Thymus (tissue), 11 donors: ENCODE results near the gene TXNDC5. TPM values are rescaled to one million over a fixed set of nuclear protein-coding genes. Genes with fewer than 3 reads are reported as not detected.
"Not testable (repeated sequence)": the region's sequence is repeated elsewhere in the genome, so short reads cannot be mapped to it uniquely, and the experiment has no call there.

ENCODE experiments used
- DNase-seq, 9 donors: peaks; one replicate each; pipeline ENCODE4 v3.0.0-alpha.2; 2013; ENCODE audit warnings: low spot score in 9 of 9, low read depth in 6 of 9, missing footprints in 1 of 9
- H3K27ac ChIP-seq, 2 donors: one replicate each; pipeline ENCODE4 v1.5.1; 2013; ENCODE audit warnings: control low read depth in 1 of 2, low read depth in 1 of 2, low read length in 1 of 2, mild to moderate bottlenecking in 1 of 2, moderate library complexity in 1 of 2
- H3K27me3 ChIP-seq, 2 donors: one replicate each; pipeline ENCODE4 v1.5.1; 2013; ENCODE audit warnings: low read length in 1 of 2; ENCODE audit not compliant: control insufficient read depth in 2 of 2, insufficient read depth in 1 of 2
- H3K36me3 ChIP-seq, 2 donors: one replicate each; pipeline ENCODE4 v1.5.1; 2013; ENCODE audit warnings: low read length in 1 of 2, mild to moderate bottlenecking in 1 of 2, moderate library complexity in 1 of 2; ENCODE audit not compliant: control insufficient read depth in 2 of 2, insufficient read depth in 2 of 2
- H3K4me1 ChIP-seq, 2 donors: one replicate each; pipeline ENCODE4 v1.5.1; 2013; ENCODE audit warnings: low read length in 2 of 2; ENCODE audit not compliant: control insufficient read depth in 2 of 2, insufficient read depth in 2 of 2
- H3K4me3 ChIP-seq, 2 donors: one replicate each; pipeline ENCODE4 v1.5.1; 2013; ENCODE audit warnings: low read length in 2 of 2, control low read depth in 1 of 2, mild to moderate bottlenecking in 1 of 2
- H3K9me3 ChIP-seq, 2 donors: one replicate each; pipeline ENCODE4 v1.5.1; 2013; ENCODE audit warnings: low read length in 1 of 2, mild to moderate bottlenecking in 1 of 2; ENCODE audit not compliant: control insufficient read depth in 2 of 2, insufficient read depth in 1 of 2
- WGBS: extraction: QIAGEN DNeasy Blood & Tissue Kit; methylation state at CpG from one replicate; pipeline ENCODE4 v1.1.7; 2013; 5-methylcytosine and 5-hydroxymethylcytosine counted together
- polyA plus RNA-seq: library from polyadenylated mRNA; stranded (reverse); fragments of 200-250 nt; gene quantifications from one replicate; pipeline ENCODE4 v1.2.3, GENCODE V29; 2013
- total RNA-seq: library from RNA; stranded (reverse); fragments of 120-200 nt; gene quantifications from one replicate; pipeline ENCODE4 v1.2.4, GENCODE V29; 2013
- donor health status: healthy.

The TXNDC5 gene
- total and polyA plus RNA-seq, 2 donors: 25.3 to 36.9 TPM

DNA sequence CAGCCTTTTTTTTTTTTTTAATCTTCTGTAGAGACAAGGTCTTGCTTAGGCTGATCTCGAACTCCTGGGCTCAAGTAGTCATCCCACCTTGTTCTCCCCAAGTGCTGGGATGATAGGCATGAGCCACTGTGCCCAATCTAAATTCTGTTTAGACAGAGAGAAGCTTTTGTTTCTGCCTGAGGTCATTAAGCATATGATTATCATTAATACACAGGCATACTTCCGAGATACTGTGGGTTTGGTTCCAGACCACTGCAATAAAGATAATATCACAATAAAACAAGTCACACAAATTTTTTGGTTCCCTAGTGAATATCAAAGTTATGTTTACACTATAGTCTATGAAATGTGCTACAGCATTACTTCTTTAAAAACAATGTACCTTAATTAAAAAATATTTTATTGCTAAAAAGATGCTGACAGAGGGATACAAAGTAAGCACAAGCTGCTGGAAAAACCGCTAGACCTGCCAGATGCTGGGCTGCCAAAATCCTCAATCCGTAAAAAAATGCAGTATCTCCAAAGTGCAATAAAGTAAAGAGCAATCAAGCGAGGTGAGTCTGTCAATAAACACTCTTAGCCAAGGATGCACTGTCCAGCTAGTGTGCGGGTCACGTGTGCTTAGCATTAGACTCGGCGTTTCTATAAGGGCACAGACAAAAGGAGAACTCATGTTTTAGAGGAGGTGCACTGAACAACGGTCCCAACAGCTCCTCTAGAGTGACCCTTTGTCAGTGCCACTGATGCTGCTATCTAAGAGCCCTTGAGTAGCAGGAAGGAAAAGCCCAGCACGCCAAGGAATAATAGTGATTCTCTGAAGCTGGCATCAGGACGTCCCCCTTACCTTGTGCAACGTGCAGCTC is 16.1 kb downstream of the TXNDC5 start:
- Histone ChIP-seq H3K27me3 (no peaks in the 10 kb centered on the region), H3K4me3 (no peak overlapping the region), H3K27ac (no peak overlapping the region), H3K4me1 (no peaks in the 10 kb centered on the region), H3K9me3 (no peaks in the 10 kb centered on the region), H3K36me3 (peaks cover 19 to 52% of the 10 kb centered on the region in 2 donors)
- no peak for DNase-seq
- WGBS: 95% methylated on average over 13 of the region's 13 CpGs

DNA sequence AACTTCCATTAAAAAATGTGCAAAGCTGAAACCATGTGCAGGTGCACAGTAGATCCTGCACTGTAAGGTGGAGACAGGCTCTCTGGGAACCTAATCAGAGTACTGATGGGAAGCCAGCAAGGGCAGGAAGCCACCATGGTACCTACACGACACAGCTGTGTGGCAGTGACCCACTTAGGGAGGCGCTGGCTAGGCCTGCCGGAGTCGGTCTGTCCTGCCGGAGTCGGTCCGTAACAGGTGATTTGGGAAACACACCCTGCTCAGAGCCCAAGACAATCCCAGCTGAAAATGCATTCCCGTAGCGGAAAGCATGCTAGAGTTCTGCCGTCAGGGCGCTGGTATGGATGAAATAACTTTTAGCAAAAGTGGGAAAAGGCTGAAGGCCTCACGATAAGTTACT is 17.2 kb downstream of the TXNDC5 start:
- 98% methylated on average over 12 of the region's 12 CpGs for WGBS
- Histone ChIP-seq H3K9me3 (no peaks in the 10 kb centered on the region), H3K27me3 (no peaks in the 10 kb centered on the region), H3K27ac (no peak overlapping the region), H3K4me1 (no peaks in the 10 kb centered on the region), H3K4me3 (no peak overlapping the region), H3K36me3 (peaks cover 21 to 46% of the 10 kb centered on the region in 2 donors)
- DNase-seq: no peak

DNA sequence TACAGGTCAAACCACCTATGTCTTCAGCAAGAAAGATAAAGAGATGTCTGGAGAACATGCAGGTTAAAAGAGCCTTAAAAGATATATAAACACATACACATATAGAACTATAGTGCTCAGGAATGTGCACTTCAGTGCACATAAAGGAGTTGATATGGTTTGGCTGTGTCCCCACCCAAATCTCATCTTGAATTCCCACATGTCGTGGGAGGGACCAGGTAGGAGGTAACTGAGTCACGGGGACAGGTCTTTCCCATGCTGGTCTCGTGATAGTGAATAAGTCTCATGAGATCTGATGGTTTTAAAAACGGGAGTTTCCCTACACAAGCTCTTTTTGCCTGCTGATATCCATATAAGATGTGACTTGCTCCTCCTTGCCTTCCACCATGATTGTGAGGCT is 18.2 kb downstream of the TXNDC5 start:
- H3K4me1 ChIP-seq, H3K4me3 ChIP-seq, H3K27me3 ChIP-seq, H3K9me3 ChIP-seq, H3K27ac ChIP-seq, DNase-seq: not testable (repeated sequence)
- 96% methylated on average over 4 of the region's 4 CpGs for WGBS
- H3K36me3 ChIP-seq: peaks cover 24 to 50% of the 10 kb centered on the region in 2 donors

DNA sequence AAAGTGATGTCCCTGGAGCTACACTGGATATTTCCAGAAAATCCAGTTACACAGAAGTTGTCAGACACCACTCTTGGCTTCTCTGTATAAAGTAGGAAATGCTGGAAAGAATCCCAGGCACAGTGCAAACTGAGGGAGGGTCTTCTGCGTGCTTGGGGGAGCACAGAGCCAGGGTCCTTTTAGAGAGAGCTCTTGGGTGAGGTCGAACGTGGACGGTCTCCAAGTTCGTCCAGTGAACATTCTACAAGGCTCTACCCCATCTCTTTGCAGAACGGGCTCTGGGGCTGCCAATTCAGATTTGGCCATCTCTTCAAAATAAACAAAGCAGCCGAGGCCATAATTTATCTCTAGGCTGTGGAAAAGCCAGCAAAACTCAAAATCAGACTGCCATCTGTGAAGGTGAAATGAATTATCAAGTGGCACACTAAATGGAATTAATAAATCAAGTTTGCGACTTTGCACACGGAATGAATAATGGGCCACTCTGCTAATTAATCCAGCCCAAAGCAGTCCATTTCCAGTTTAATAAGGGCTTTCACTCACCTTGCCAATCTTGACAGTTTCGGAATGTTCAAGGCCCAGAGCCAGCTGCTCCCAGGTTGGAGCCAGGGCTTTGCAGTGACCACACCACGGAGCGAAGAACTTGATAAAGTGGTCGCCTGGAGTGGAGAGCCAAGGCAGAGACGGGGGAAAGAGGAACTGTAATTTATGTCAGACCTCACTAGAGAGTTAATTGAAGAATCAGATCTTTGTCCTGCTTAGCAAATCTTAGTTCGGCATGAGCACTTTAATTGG is 19.3 kb downstream of the TXNDC5 start:
- WGBS: 97% methylated on average over 15 of the region's 15 CpGs
- no peaks in the 10 kb centered on the region for H3K9me3 ChIP-seq
- H3K4me1 ChIP-seq: no peaks in the 10 kb centered on the region
- no peak for DNase-seq
- no peak overlapping the region for H3K4me3 ChIP-seq
- peaks cover 21 to 52% of the 10 kb centered on the region in 2 donors for H3K36me3 ChIP-seq
- no peaks in the 10 kb centered on the region for H3K27me3 ChIP-seq
- H3K27ac ChIP-seq: no peak overlapping the region

DNA sequence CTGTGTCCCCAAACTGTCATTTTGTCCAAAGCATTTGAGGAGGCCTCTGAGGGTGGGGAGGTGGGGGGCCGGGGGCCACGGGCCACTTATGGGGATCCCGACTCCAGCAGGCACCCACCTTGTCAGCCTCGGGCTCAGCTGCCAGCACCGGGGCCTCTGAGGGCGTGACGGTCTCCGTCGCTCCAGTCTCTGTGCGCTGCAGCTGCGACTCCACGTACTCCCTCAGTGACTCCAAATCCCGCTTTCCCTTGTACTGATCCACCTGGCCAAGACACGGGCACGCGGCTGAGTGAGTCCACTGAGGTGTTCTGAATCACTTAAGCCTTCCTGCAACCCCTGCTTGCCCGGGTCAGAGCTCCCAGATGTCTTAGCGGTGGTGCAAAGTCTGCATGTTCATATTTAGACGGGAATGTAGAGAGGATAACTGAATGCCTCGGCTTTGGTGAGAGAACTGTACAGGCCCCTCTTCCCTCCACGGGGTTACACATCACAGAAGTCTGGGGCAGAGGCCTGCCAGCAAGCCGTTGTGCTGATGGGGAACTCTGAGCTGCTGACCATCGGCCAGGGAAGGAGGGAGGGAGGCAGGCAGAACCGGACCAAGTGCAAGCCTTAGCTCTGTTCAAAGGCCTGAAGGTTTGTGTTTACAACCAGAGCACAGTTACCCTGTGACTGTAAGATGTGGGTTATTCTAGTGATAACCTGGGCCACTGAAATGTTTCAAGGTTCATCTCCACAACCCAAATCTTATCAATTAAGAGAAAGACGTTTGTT is 21.8 kb downstream of the TXNDC5 start:
- no peak for DNase-seq
- Histone ChIP-seq H3K9me3 (no peaks in the 10 kb centered on the region), H3K27ac (no peak overlapping the region), H3K27me3 (no peaks in the 10 kb centered on the region), H3K4me1 (no peaks in the 10 kb centered on the region), H3K36me3 (peaks cover 27 to 62% of the 10 kb centered on the region in 2 donors), H3K4me3 (no peak overlapping the region)
- 97% methylated on average over 25 of the region's 25 CpGs for WGBS

DNA sequence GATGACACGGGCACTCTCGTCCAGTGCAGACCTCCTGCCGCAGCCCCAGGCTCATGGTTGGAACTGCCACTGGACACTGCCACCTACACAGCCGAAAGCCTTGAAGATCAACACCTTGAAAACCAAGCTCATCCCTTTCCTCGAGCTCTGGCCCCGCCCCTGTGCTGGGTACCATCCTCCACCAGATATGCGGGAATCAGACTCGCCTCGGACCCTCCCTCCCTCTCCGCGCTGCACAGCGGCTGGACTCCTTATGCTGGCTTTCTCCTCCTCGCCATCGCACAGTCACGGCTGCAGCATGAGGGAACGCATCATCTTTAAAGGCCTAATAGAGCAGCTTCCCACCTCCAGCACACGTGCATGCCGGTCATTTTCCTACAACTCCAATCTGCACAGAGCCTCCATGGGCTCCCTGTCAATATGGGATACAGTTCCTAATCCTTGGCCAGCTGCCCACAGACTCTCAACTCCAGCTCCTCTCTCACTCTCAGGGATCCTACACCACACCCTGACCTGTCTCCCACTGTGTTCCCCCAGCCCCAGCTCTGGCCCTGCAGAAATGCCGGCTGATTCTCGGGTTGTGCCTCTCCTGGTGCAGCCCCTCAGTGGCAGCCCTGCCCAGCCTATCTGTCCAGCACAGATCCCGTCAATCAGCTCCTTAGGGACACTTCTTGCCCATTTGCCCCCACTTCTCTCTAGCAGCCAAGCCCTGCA is 23.2 kb downstream of the TXNDC5 start:
- Histone ChIP-seq H3K9me3 (no peaks in the 10 kb centered on the region), H3K27ac (no peak overlapping the region), H3K27me3 (no peaks in the 10 kb centered on the region), H3K36me3 (peaks cover 34 to 59% of the 10 kb centered on the region in 2 donors), H3K4me3 (no peak overlapping the region), H3K4me1 (no peaks in the 10 kb centered on the region)
- 98% methylated on average over 21 of the region's 21 CpGs for WGBS
- DNase-seq: no peak

DNA sequence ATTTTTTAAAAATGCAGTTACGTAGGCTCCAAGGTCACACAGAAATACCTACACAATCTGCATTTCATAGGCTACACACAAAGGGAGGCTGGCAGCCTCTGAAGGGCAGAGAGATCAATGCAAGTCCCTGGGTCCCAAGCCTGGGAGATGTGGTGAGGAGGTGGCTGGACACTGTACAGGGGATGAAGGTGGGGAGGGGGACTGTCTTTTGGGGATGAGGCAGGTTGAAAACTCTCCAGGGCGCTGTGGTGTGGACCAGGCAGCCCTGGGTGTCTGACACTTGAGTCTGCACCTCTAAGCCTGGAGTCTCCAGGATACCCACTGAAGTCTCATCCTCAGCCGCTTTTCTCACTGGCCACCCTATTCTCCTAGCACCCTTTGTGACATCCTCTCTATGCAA is 24.5 kb downstream of the TXNDC5 start:
- H3K27ac ChIP-seq: no peak overlapping the region
- no peaks in the 10 kb centered on the region for H3K9me3 ChIP-seq
- no peak for DNase-seq
- WGBS: over 99% methylated on average over 3 of the region's 3 CpGs
- no peak overlapping the region for H3K4me3 ChIP-seq
- H3K36me3 ChIP-seq: peaks cover 43 to 56% of the 10 kb centered on the region in 2 donors
- no peaks in the 10 kb centered on the region for H3K4me1 ChIP-seq
- no peaks in the 10 kb centered on the region for H3K27me3 ChIP-seq

DNA sequence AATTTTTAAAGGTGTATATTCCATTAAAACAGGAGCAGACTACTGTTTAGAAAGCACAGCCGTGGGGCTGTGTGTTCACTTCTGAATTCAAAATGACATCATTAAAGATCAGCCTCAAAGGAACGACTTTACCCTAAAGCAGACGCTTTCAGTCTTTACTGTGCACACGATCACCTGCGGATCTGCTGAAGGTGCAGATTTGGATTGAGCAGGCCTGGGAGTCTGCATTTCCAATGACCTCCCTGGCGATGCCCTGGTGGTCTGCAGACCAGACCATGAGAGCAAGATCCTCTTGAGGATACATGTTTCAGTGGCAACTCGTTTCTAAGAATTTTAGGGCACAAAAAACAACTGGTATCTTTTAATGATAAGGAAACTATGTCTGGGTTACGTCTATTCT is 27.2 kb downstream of the TXNDC5 start:
- WGBS: 97% methylated on average over 8 of the region's 8 CpGs
- Histone ChIP-seq H3K36me3 (peaks cover 38 to 48% of the 10 kb centered on the region in 2 donors), H3K4me3 (no peak overlapping the region), H3K4me1 (no peaks in the 10 kb centered on the region), H3K9me3 (no peaks in the 10 kb centered on the region), H3K27ac (no peak overlapping the region), H3K27me3 (no peaks in the 10 kb centered on the region)
- no peak for DNase-seq
